ENCODE data around the gene MBNL3. TPM values are rescaled to one million over a fixed set of nuclear protein-coding genes. Genes with fewer than 3 reads are reported as not detected.

MBNL3 gene
- total RNA-seq, 1 donor from 2014 or later, result 47.0 TPM

- intact Hi-C loops (cut with micrococcal nuclease), result no loop called here
- ATAC-seq (ENCODE audit: low read depth), result no peak
- POLR2A ChIA-PET, result no interaction called here
Measured at GRCh38 chrX:132520213-132520612, 31.4 kb upstream of the MBNL3 start.

GRCh38 chrX:132518401-132518800 is 29.6 kb upstream of the MBNL3 start:
- ATAC-seq (ENCODE audit: low read depth) (no peak), DNase-seq (no peak)
- POLR2A ChIA-PET, result no interaction called here
- intact Hi-C loops (cut with micrococcal nuclease), result no loop called here
- H3K36me3 Mint-ChIP-seq (ENCODE audit: low read depth), result no peaks in the 10 kb centered on the region
- H3K27ac Mint-ChIP-seq, result no peak overlapping the region
- H3K9me3 Mint-ChIP-seq, result no peaks in the 10 kb centered on the region
- CTCF ChIA-PET, result no interaction called here
- H3K27me3 Mint-ChIP-seq, result no peaks in the 10 kb centered on the region
- H3K4me1 Mint-ChIP-seq, result no peaks in the 10 kb centered on the region
- no peak for TF ChIP-seq CTCF (IDR thresholded peaks at IDR 0.05)
- no peak overlapping the region for H3K4me3 Mint-ChIP-seq

More at GRCh38 chrX:132520213-132520612, 31.4 kb upstream of the MBNL3 start:
- CTCF ChIA-PET, result no interaction called here
- H3K36me3 Mint-ChIP-seq (ENCODE audit: low read depth), result no peaks in the 10 kb centered on the region
- H3K27ac Mint-ChIP-seq, result no peak overlapping the region
- no peaks in the 10 kb centered on the region for H3K9me3 Mint-ChIP-seq
- DNase-seq, result no peak
- H3K4me3 Mint-ChIP-seq, result no peak overlapping the region
- H3K4me1 Mint-ChIP-seq, result no peaks in the 10 kb centered on the region
- no peak for TF ChIP-seq CTCF (IDR thresholded peaks at IDR 0.05)
- no peaks in the 10 kb centered on the region for H3K27me3 Mint-ChIP-seq

GRCh38 chrX:132508834-132509233 is 20.0 kb upstream of the MBNL3 start:
- intact Hi-C loops (cut with micrococcal nuclease), result no loop called here
- Mint-ChIP-seq H3K27ac (no peak overlapping the region), H3K27me3 (no peaks in the 10 kb centered on the region), H3K36me3 (ENCODE audit: low read depth) (no peaks in the 10 kb centered on the region), H3K4me3 (no peak overlapping the region), H3K4me1 (no peaks in the 10 kb centered on the region), H3K9me3 (no peaks in the 10 kb centered on the region)
- ATAC-seq (ENCODE audit: low read depth), result no peak
- CTCF ChIA-PET, result no interaction called here
- no peak for DNase-seq
- TF ChIP-seq CTCF (IDR thresholded peaks at IDR 0.05), result no peak
- POLR2A ChIA-PET, result no interaction called here

GRCh38 chrX:132505116-132505515 is 16.3 kb upstream of the MBNL3 start:
- ATAC-seq (ENCODE audit: low read depth) (no peak), DNase-seq (no peak)
- intact Hi-C loops (cut with micrococcal nuclease), result no loop called here
- Mint-ChIP-seq H3K27me3 (no peaks in the 10 kb centered on the region), H3K4me1 (no peaks in the 10 kb centered on the region), H3K36me3 (ENCODE audit: low read depth) (no peaks in the 10 kb centered on the region), H3K4me3 (no peak overlapping the region), H3K27ac (no peak overlapping the region), H3K9me3 (no peaks in the 10 kb centered on the region)
- ChIA-PET POLR2A (no interaction called here), CTCF (no interaction called here)
- no peak for TF ChIP-seq CTCF (IDR thresholded peaks at IDR 0.05)

- DNase-seq (no peak), ATAC-seq (ENCODE audit: low read depth) (no peak)
- H3K4me3 Mint-ChIP-seq, result no peak overlapping the region
- H3K9me3 Mint-ChIP-seq, result no peaks in the 10 kb centered on the region
- no peak overlapping the region for H3K27ac Mint-ChIP-seq
- POLR2A ChIA-PET, result interaction anchor here (0.6 kb wide), 1 partner anchor 229 kb away, joined by 3 read pairs; no protein-coding TSS in a partner anchor
- H3K4me1 Mint-ChIP-seq, result no peaks in the 10 kb centered on the region
- TF ChIP-seq CTCF (IDR thresholded peaks at IDR 0.05), result no peak
- H3K27me3 Mint-ChIP-seq, result no peaks in the 10 kb centered on the region
- intact Hi-C loops (cut with micrococcal nuclease), result no loop called here
- no peaks in the 10 kb centered on the region for H3K36me3 Mint-ChIP-seq (ENCODE audit: low read depth)
- CTCF ChIA-PET, result no interaction called here
Measured at GRCh38 chrX:132504417-132504816, 15.6 kb upstream of the MBNL3 start.
